ENCODE measurements around the gene NBAS. TPM values are rescaled to one million over a fixed set of nuclear protein-coding genes. Genes with fewer than 3 reads are reported as not detected.

Gene NBAS
- total and polyA plus RNA-seq, 2 donors (not counting 3 experiments of a cell fraction or from before 2014, with no cell fraction given): 29.4 to 43.0 TPM

- H3K9ac ChIP-seq (replicated peaks; ENCODE audit: extremely low read depth, insufficient read depth, low read length): peak overlapping the region; percentile 94
- H2AFZ ChIP-seq (ENCODE audit: low read depth, low read length): peak overlapping the region; percentile 95
- no peaks in the 10 kb centered on the region for H3K9me1 ChIP-seq (replicated peaks; ENCODE audit: control insufficient read depth, extremely low read depth, insufficient read depth, low read length)
- peak overlapping the region; percentile 74 for H3K27ac ChIP-seq (ENCODE audit: insufficient read depth, low read depth, low read length)
- ChIA-PET CTCF (interaction anchor here (2.9 kb wide), 1 partner anchor 15 kb away, joined by 23 read pairs; no protein-coding TSS in a partner anchor), POLR2A (no interaction called here)
- H3K27me3 ChIP-seq (ENCODE audit: control insufficient read depth in 2 of 2, insufficient read depth in 2 of 2, low read length in 2 of 2): no peaks in the 10 kb centered on the region
- H4K20me1 ChIP-seq (replicated peaks; ENCODE audit: control insufficient read depth, extremely low read depth, insufficient read depth, low read length): no peaks in the 10 kb centered on the region
- peak overlapping the region; percentile 82 for H3K4me2 ChIP-seq (ENCODE audit: insufficient read depth, low read length)
- H3K4me3 ChIP-seq (replicated peaks in 1 of 3; ENCODE audit: insufficient read depth in 1 of 3, low read depth in 1 of 3, low read length in 3 of 3): peak overlapping the region; percentile 74 to 99 (median 96)
- BruUV-seq (replicated peaks): no TSS peak
- H3K79me2 ChIP-seq (ENCODE audit: control insufficient read depth, insufficient read depth, low read length): peaks cover 47% of the 10 kb centered on the region
- dilution Hi-C loops (cut with MboI; ENCODE audit: extremely low pct_ligation_motif_present, low sequenced_read_pairs) (no loop called here), intact Hi-C loops (cut with micrococcal nuclease) (loop anchor here (1.0 to 2.0 kb wide), 2 partner anchors 15 to 421 kb away; no protein-coding TSS in a partner anchor)
- FAIRE-seq: peak; percentile 71
- H3K9me3 ChIP-seq (replicated peaks; ENCODE audit: control insufficient read depth, insufficient read depth, low read length): no peaks in the 10 kb centered on the region
- peaks cover 15% of the 10 kb centered on the region for H3K4me1 ChIP-seq (ENCODE audit: control insufficient read depth, extremely low read depth, insufficient read depth, low read length)
- peaks cover 6% of the 10 kb centered on the region in 2 experiments for H3K36me3 ChIP-seq (ENCODE audit: control insufficient read depth in 2 of 2, extremely low read depth in 1 of 2, insufficient read depth in 2 of 2, low read length in 2 of 2)
- DNase-seq (ENCODE audit: low read depth, low spot score): no peak
- TF ChIP-seq GATA2 (IDR thresholded peaks at IDR 0.05; ENCODE audit: insufficient read depth, insufficient read length, low read depth, low read length): no peak
- peak; percentile 50 for TF ChIP-seq MYC (IDR thresholded peaks at IDR 0.05; ENCODE audit: low read depth, low read length)
- no peak for TF ChIP-seq MAX (IDR thresholded peaks at IDR 0.05; ENCODE audit: insufficient read depth, insufficient read length)
Observed at GRCh38 chr2:15591373-15591691, 30.2 kb upstream of the NBAS start.

GRCh38 chr2:15588329-15588919 lies 27.3 kb upstream of the NBAS start:
- TF ChIP-seq MAX (IDR thresholded peaks at IDR 0.05; ENCODE audit: insufficient read depth, insufficient read length) (no peak), CTCF (IDR thresholded peaks at IDR 0.05; ENCODE audit: extremely low read depth in 1 of 2, insufficient read depth in 1 of 2, low read depth in 1 of 2, low read length in 2 of 2) (peak; percentile 73 to 75)
- Histone ChIP-seq H3K9me3 (replicated peaks; ENCODE audit: control insufficient read depth, insufficient read depth, low read length) (no peaks in the 10 kb centered on the region), H3K9ac (replicated peaks; ENCODE audit: extremely low read depth, insufficient read depth, low read length) (no peak overlapping the region), H3K27ac (ENCODE audit: insufficient read depth, low read depth, low read length) (no peak overlapping the region), H3K4me2 (ENCODE audit: insufficient read depth, low read length) (no peak overlapping the region), H3K79me2 (ENCODE audit: control insufficient read depth, insufficient read depth, low read length) (peaks cover 21% of the 10 kb centered on the region), H3K4me3 (replicated peaks in 1 of 3; ENCODE audit: insufficient read depth in 1 of 3, low read depth in 1 of 3, low read length in 3 of 3) (no peak overlapping the region), H3K9me1 (replicated peaks; ENCODE audit: control insufficient read depth, extremely low read depth, insufficient read depth, low read length) (no peaks in the 10 kb centered on the region), H4K20me1 (replicated peaks; ENCODE audit: control insufficient read depth, extremely low read depth, insufficient read depth, low read length) (no peaks in the 10 kb centered on the region), H3K36me3 (ENCODE audit: control insufficient read depth in 2 of 2, extremely low read depth in 1 of 2, insufficient read depth in 2 of 2, low read length in 2 of 2) (no peaks in the 10 kb centered on the region), H2AFZ (ENCODE audit: low read depth, low read length) (no peak overlapping the region), H3K27me3 (ENCODE audit: control insufficient read depth in 2 of 2, insufficient read depth in 2 of 2, low read length in 2 of 2) (no peaks in the 10 kb centered on the region), H3K4me1 (ENCODE audit: control insufficient read depth, extremely low read depth, insufficient read depth, low read length) (peaks cover 13% of the 10 kb centered on the region)
- BruUV-seq (replicated peaks): no TSS peak
- CTCF ChIA-PET: interaction anchor here (0.6 to 3.7 kb wide), 7 partner anchors 9 to 954 kb away, joined by 3 to 23 read pairs (median 12); partner anchors contain the start of gene NBAS
- intact Hi-C loops (cut with micrococcal nuclease) (no loop called here), dilution Hi-C loops (cut with MboI; ENCODE audit: extremely low pct_ligation_motif_present, low sequenced_read_pairs) (no loop called here)
- peak; percentile 68 for DNase-seq (ENCODE audit: low read depth, low spot score)
- POLR2A ChIA-PET: no interaction called here
- FAIRE-seq: peak; percentile 93

Measured in endothelial cell of umbilical vein (primary cell).